SIG-M5 treated with dmso at 0.1 percent for 504 hours (cell line): ENCODE measurements around the gene SRRM3.
A peak's percentile ranks its signal among the peaks of the same experiment; 100 is the strongest.
"Not testable (repeated sequence)": the region's sequence is repeated elsewhere in the genome, so short reads cannot be mapped to it uniquely, and the experiment has no call there.

ENCODE experiments used
- DNase-seq: peaks from one replicate; lab custom pipeline; 2025; ENCODE audit not compliant: unreplicated experiment; lab: John Stamatoyannopoulos, UW

Gene SRRM3, protein sequence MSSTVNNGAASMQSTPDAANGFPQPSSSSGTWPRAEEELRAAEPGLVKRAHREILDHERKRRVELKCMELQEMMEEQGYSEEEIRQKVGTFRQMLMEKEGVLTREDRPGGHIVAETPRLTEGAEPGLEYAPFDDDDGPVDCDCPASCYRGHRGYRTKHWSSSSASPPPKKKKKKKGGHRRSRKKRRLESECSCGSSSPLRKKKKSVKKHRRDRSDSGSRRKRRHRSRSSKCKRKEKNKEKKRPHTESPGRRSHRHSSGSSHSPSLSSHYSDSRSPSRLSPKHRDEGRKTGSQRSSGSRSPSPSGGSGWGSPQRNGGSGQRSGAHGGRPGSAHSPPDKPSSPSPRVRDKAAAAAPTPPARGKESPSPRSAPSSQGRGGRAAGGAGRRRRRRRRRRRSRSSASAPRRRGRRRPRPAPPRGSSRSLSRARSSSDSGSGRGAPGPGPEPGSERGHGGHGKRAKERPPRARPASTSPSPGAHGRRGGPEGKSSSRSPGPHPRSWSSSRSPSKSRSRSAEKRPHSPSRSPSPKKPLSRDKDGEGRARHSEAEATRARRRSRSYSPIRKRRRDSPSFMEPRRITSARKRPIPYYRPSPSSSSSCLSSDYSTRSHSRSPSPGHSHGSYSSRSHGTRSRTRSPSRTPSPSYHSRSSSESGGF

GRCh38 chr7:76201732-76202665, at the start of gene SRRM3:
Gene SRRM3 (plus strand): TSS chr7:76201896. CDS start chr7:76235067, 33,171 bp downstream.
- peak; percentile 46 for DNase-seq

DNA sequence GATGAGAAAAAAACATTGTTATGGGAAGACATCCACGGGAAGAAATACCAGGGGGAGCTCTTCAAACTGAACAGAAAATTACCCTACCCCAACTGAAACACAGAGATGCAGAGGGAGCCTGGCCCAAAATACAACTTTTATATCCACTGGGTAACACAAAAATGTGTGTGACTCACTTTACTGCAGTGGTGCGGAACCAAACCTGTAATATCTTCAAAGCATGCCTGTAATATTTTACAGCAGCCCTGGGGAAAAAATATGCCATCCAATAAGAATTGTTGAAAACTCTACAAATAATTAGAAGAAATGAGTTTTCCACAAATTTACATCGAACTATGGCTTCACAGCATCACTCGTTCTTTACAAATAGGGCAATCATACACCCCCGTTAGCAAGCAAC, 49.8 kb upstream of the SRRM3 start:
- no peak for DNase-seq

- not testable (repeated sequence) for DNase-seq
Observed at GRCh38 chr7:76153571-76154230, 48.0 kb upstream of the SRRM3 start.

GRCh38 chr7:76155938-76156337, 45.8 kb upstream of the SRRM3 start:
- DNase-seq, result peak; percentile 49

DNA sequence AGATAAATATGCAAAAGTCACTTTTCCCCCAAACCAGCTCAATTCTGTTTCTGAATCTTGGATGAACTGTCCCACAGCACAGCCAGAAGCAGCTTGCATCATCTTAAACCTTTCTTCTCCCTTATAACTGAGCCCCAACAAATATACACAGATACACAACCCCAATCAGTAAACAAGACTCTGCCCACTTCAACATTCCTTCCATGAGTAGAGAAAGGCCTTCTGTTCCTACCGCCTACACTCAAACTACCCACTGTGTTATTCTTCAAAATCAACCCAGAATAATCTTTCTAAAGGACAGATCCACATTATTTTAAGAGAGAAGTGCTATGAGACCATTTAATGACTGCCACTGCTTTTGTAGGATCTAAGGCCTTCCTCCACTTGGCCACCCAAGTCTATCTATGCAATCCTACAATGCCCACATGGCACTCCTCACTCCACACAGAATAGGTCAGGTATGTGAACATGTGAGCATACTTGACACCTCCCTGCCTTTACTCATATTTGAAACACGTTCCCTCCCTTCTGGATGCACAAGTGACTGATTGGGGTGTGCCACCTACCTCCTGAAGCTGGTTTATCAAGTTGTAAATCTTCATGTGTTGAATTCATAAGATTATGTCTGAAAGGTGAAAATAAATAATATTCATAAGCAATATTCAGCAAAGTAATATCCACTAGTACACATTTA, 44.6 kb upstream of the SRRM3 start:
- DNase-seq, result not testable (repeated sequence)

- not testable (repeated sequence) for DNase-seq
Observed at GRCh38 chr7:76158416-76158815, 43.3 kb upstream of the SRRM3 start.

DNA sequence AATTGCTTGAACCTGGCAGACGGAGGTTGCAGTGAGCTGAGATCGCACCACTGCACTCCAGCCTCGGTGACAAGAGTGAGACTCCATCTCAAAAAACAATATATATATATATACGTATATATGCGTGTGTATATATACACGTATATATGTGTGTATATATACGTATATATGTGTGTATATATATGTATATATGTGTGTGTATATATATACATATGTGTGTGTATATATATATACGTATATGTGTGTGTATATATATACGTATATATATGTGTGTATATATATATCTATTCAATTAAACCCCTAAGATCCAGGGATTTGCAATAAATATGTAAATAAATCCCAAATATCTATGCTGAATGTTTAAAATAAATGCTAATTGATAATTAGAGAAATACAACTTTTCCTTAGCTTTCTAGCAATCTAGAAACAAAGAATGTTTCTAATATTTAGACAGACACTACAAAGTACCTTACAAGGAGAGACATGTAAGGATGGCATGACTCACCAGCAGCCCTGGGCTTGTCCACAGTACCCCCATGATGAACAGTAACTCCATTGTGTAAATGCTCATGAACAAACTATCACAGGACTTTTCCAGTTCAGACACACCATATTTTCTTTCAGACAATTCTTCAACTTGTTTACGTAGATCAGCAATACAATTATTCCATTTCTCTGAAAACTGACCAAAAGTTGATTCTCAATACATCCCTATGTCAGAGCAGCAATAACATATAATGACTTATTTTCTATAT, 39.1 kb upstream of the SRRM3 start:
- DNase-seq, result not testable (repeated sequence)

DNA sequence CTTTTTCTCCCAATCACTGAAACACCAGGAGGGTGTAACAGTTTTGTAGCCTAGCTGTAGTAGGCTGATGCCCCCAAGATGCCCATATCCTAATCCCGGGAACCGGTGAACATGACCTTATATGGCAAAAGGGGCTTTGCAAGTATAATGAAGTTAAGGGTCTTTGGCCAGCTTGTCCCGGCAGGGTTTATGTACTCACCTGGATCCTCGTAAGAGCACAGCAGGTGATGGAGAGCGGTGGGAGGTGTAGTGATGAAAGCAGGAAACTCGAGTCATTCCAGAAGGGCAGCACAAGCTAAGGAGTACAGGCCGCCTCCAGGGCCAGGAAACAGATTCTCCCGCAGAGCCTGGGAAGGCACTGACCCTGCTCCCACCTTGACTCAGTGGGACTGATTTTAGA, 37.9 kb upstream of the SRRM3 start:
- DNase-seq, result not testable (repeated sequence)

DNA sequence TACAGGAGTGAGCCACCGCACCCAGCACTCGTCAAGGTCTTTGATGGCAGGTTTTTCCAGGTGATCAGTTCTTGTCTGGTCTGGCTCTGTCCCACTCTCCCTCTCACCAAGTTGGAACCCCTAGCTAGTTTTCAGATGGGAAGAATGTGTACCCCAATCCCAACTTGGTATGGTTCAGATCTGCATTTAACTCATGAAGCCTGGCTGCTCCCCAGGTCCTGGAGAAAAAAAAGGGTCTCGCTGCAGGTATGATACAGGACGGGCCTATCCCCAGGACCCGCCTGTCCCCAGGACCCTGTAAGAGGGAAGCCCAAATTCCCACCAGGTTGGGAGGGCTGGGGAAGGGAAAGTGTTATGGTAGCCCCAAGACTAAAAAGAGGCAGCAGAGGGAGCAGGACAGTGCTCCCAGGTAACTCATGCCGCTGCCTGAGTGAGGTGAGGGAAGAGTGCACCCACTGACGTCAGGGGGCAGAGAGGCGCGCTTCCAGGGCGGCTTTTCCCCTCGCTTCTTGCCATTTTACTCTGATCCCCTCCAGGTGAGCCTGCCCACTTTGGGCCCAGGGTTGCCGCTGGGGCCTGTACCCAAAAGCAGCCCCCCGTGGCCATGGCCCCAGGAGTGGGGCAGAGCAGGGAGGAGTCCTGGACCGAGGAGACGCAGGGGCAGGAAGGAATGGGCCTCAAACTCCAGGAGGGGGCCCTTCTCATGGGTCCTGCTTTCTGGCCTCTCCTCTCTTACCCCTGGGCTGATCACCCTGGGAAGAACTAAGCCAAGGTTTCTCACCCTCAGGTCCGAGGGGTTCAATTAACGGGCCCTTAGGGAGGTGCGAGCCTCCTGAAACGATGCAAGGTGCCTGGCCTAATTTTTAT, 36.4 kb upstream of the SRRM3 start:
- no peak for DNase-seq

DNA sequence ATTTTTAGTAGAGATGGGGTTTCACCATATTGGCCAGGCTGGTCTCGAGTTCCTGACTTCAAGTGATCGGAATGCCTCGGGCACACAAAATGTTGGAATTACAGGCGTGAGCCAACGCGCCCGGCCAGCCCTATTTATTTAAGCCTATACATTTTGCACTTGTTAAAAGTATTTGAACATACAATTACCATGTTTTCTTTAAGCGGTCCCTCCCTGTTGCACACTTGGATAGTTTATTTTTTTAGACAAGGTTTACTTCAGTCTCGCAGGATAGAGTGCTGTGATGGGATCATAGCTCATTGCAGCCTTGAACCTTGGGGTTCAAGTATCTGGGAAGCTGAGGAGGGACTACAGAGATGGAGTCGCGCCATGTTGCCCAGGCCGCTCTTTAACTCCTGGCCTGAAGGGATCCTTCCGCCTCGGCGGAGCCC, 35.7 kb upstream of the SRRM3 start:
- no peak for DNase-seq

DNA sequence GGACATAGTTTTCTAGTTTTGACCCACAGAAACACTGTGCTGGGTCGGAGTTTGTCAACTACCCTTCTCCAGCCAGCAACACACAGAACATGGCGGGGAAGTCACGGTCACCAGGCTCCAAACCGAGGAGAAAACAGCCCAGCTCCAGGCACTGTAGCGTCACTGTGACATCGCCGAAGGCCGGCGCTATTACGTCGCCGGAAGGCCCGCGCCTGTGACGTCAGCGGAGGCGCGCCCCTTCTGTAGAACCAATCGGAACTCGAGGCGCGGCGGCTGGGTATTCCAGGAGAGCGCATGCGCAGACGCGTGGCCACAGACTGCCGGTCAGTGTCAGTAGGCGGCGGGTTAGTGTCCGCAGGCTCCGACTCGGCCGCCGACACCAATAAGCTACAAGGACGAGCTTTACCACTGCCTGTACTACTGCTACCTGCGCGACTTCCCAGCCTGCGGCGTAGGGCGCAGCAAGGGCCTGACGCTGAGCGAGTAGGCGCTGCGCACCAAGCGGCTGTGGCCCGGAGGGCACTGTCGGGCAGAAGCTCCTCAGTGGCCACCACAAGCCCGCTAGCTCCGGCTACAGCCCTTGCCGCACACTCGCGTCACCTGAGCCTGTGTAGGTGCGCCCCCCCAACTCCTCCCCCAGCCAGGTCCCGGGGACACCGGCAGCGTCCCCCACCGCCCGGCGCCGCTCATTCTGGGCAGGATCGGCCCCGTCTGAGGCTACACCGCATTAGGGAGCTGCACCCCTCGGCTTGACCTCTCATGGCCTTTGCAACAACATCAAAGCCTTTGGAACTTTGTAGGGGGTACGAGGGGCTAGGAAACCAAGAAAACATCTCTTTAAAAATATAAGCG, 35.1 kb upstream of the SRRM3 start:
- DNase-seq, result peak; percentile 85

DNA sequence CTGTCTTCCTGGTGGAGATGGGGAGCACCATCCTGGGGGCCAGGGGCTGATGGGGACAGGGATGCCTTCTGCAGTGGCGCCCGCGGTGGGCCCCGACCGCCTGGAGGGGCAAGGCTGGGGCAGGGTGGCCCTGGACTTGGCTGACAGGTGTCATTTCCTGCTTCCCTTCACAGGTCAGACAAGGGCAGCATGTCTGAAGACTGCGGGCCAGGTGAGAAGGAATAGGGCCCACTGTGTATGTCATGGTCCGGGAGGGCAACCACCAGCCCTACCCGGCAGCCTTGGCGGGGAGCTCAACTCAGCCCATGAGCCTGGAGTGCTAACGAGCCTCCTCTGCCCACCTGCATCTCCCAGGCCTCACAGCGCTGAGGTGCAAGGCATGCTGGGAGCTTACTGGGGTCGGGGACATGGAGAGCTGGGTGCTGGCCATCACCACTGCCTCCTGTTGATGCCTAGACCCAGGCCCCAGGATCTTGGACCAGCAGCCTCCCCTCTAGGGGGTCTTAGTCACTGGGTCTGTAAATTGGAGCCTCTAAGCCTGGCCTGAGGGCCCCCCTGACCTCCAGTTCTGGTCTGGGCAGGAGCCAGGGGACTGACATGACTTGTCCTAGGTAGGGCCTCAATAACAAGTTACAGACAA, 28.0 kb upstream of the SRRM3 start:
- DNase-seq, result no peak

DNA sequence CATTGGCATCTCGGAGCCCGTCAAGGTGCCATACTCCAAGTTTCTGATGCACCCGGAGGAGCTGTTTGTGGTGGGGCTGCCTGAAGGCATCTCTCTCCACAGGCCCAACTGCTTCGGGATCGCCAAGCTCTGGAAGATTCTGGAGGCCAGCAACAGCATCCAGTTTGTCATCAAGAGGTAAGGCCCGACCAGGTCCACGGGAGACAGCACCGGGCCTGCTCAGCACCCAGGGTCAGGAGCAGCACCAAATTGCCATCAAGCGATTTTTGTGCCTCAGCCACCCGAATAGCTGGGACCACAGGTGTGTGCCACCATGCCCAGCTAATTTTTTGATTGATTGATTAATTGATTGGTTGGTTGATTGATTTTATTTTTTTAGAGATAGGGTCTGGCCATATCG, 24.7 kb upstream of the SRRM3 start:
- not testable (repeated sequence) for DNase-seq

DNA sequence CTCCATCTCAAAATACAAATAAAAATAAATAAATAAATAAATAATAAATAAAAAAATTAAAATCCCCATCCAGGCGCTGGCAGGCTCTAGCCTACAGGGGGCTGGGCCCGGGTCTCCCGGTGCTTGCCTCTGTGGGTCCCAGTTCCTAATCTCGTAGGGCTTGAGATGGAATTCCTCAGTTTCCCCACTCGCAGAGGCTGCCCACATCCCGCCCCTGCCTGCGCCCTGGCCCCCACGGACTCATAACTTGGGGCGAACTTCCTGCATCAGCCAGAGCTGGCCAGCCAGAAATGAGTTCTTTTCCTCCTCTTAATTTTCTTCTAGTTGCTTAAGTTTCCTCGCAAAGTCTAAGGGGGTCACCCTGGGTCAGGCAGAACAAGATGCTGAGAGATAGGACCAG, 22.0 kb upstream of the SRRM3 start:
- DNase-seq, result no peak

- DNase-seq, result no peak
Observed at GRCh38 chr7:76182225-76182960, 19.3 kb upstream of the SRRM3 start.

GRCh38 chr7:76185187-76185896, 16.4 kb upstream of the SRRM3 start:
- no peak for DNase-seq
